Neural cell (in vitro differentiated cells): ENCODE measurements around the gene PPP3CA. TPM values are rescaled to one million over a fixed set of nuclear protein-coding genes. Genes with fewer than 3 reads are reported as not detected.

Experiments used
- H2AFZ ChIP-seq: fragments of 200-600, 300-800 bp; sonication (generic), shearing (Covaris generic); 2 replicates; pipeline ENCODE4 v1.6.0; 2014; ENCODE audit warnings: low read depth, mild to moderate bottlenecking, antibody characterized with exemption, low read length, moderate library complexity
- H3F3A ChIP-seq: fragments of 200-600 bp; shearing (Covaris generic); 2 replicates; pipeline ENCODE4 v1.6.1; 2016; ENCODE audit warnings: mild to moderate bottlenecking, moderate library complexity, mixed read lengths, antibody characterized with exemption, low read length; ENCODE audit not compliant: insufficient read depth, poor library complexity, severe bottlenecking
- H3K27ac ChIP-seq: fragments of 200-600, 300-800 bp; sonication (generic), shearing (Covaris generic); 2 replicates; pipeline ENCODE4 v1.5.1; 2014; ENCODE audit warnings: mild to moderate bottlenecking, low read length, moderate library complexity
- H3K27me3 ChIP-seq: fragments of 300-800, 200-600 bp; sonication (generic), shearing (Covaris generic); 2 replicates; pipeline ENCODE4 v1.6.0; 2014; ENCODE audit warnings: mild to moderate bottlenecking, low read depth, low read length, moderate library complexity; ENCODE audit not compliant: insufficient read depth
- H3K36me3 ChIP-seq: fragments of 300-800, 200-600 bp; sonication (generic), shearing (Covaris generic); 2 replicates; pipeline ENCODE4 v1.5.1; 2014; ENCODE audit warnings: mild to moderate bottlenecking, antibody characterized with exemption, low read length, moderate library complexity; ENCODE audit not compliant: insufficient read depth
- H3K4me2 ChIP-seq: fragments of 300-800, 200-600 bp; sonication (generic), shearing (Covaris generic); 2 replicates; pipeline ENCODE4 v1.6.0; 2014; ENCODE audit warnings: mild to moderate bottlenecking, low read length
- H3K4me3 ChIP-seq: fragments of 300-800, 200-600 bp; sonication (generic), shearing (Covaris generic); 2 replicates; pipeline ENCODE4 v1.5.1; 2014; ENCODE audit warnings: mild to moderate bottlenecking, low read length, moderate library complexity
- H3K79me2 ChIP-seq: fragments of 200-600 bp; shearing (Covaris generic); replicated peaks from 2 replicates; pipeline ENCODE4 v1.6.0; 2014; ENCODE audit warnings: mild to moderate bottlenecking, low read length, moderate library complexity; ENCODE audit not compliant: insufficient read depth
- H3K9ac ChIP-seq: fragments of 300-800, 200-600 bp; sonication (generic), shearing (Covaris generic); 2 replicates; pipeline ENCODE4 v1.6.1; 2016; ENCODE audit warnings: mild to moderate bottlenecking, low read length, mixed read lengths
- H3K9me2 ChIP-seq: fragments of 200-600 bp; shearing (Covaris generic); 2 replicates; pipeline ENCODE4 v1.6.1; 2016; ENCODE audit warnings: mild to moderate bottlenecking, low read length, mixed read lengths; ENCODE audit not compliant: insufficient read depth
- H3K9me3 ChIP-seq: fragments of 200-600, 300-800 bp; sonication (generic), shearing (Covaris generic); 2 replicates; pipeline ENCODE4 v1.6.1; 2016; ENCODE audit warnings: mild to moderate bottlenecking, mixed run types, low read length, moderate library complexity, mixed read lengths
- H4K20me1 ChIP-seq: fragments of 200-600 bp; shearing (Covaris generic); 2 replicates; pipeline ENCODE4 v1.6.1; 2016; ENCODE audit warnings: mild to moderate bottlenecking, mixed run types; ENCODE audit not compliant: insufficient read depth
- CTCF ChIP-seq: fragments of 450-650 bp; IDR thresholded peaks from 2 replicates; pipeline ENCODE4 v1.5.1; 2014; ENCODE audit warnings: antibody characterized with exemption, mild to moderate bottlenecking, moderate library complexity; ENCODE audit not compliant: poor library complexity, severe bottlenecking
- EP300 ChIP-seq: fragments of 450-650 bp; conservative IDR thresholded peaks from 2 replicates; pipeline ENCODE4 v1.6.1; 2014; ENCODE audit warnings: antibody characterized with exemption, mild to moderate bottlenecking, moderate library complexity; ENCODE audit not compliant: poor library complexity, severe bottlenecking
- EZH2 ChIP-seq: fragments of 200-600, 300-800 bp; shearing (Covaris generic), sonication (generic); IDR thresholded peaks from 2 replicates; pipeline ENCODE4 v1.6.1; 2014; ENCODE audit warnings: antibody characterized with exemption, low read length, borderline replicate concordance, mild to moderate bottlenecking; ENCODE audit not compliant: insufficient read depth, poor library complexity, severe bottlenecking
- MXI1 ChIP-seq: fragments of 450-650 bp; conservative IDR thresholded peaks from 2 replicates; pipeline ENCODE4 v1.6.1; 2014; ENCODE audit warnings: antibody characterized with exemption, mild to moderate bottlenecking; ENCODE audit not compliant: poor library complexity, severe bottlenecking
- POLR2AphosphoS5 ChIP-seq: IDR thresholded peaks from 2 replicates; pipeline ENCODE4 v1.6.1; 2012
- RAD21 ChIP-seq: fragments of 450-650 bp; conservative IDR thresholded peaks from 2 replicates; pipeline ENCODE4 v1.6.1; 2014; ENCODE audit warnings: antibody characterized with exemption, mild to moderate bottlenecking, moderate library complexity
- REST ChIP-seq: IDR thresholded peaks from 2 replicates; pipeline ENCODE4 v1.6.1; 2012; ENCODE audit warnings: borderline replicate concordance
- SMC3 ChIP-seq: fragments of 450-650 bp; conservative IDR thresholded peaks from 2 replicates; pipeline ENCODE4 v1.6.1; 2014; ENCODE audit warnings: antibody characterized with exemption, mild to moderate bottlenecking, moderate library complexity; ENCODE audit not compliant: poor library complexity
- TAF1 ChIP-seq: IDR thresholded peaks from 2 replicates; pipeline ENCODE4 v1.6.1; 2012; ENCODE audit warnings: low read depth
- polyA plus RNA-seq: library from polyadenylated mRNA; depleted of rRNA; stranded (reverse); fragments of >200 nt; gene quantifications from 2 replicates; pipeline ENCODE4 v1.2.3, GENCODE V29; 2014

PPP3CA gene
- polyA plus RNA-seq, 1 donor from 2014 or later = 78.2 TPM

DNA sequence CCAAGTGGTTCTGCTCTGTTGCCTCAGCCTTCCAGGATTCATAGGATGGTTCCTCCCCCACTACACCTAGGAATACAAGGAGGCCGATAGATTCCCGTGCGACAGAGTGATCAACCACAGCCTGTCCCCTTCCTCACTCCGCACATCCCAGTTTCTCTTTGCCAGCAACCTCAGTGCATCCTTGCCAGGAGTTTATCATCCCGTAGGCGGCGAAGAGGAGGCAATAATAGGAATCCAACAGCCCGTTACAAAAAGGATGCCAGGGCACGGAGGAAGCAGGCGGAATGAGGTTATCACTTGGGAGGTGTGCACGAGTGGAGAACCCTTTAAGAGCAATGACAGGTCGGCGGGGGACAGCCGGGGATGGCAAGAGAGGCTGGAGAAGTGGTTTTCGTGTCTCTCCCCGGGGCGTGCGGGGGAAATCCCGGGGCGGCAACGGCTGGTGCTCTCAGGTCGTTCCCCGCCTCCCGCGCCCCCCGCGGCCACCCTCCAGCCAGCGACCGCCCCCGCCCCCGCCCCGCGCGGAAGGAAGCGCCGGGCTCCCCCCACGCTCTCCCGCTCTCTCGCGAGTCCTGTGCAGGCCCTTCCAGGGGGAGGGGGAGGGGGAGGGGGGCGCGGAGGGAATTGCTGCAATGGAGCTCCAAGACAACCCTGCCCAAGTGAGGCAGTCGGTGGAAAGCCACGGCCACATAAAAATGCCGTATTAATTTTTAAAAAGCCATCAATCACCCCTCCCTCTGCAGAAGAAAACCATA, 1.6 kb downstream of the PPP3CA start:
- H3F3A ChIP-seq = peaks cover 2% of the 10 kb centered on the region
- H3K79me2 ChIP-seq = peaks cover 45% of the 10 kb centered on the region
- no peaks in the 10 kb centered on the region for H3K9me2 ChIP-seq
- peak overlapping the region; percentile 89 for H3K27ac ChIP-seq
- H4K20me1 ChIP-seq = no peaks in the 10 kb centered on the region
- H3K9me3 ChIP-seq = no peaks in the 10 kb centered on the region
- H3K4me3 ChIP-seq = peak overlapping the region; percentile 75
- H3K4me2 ChIP-seq = peak overlapping the region; percentile 56
- H3K27me3 ChIP-seq = no peaks in the 10 kb centered on the region
- TF ChIP-seq SMC3 (peak; percentile 65), TAF1 (no peak), RAD21 (peak; percentile 57), EZH2 (no peak), CTCF (no peak), POLR2AphosphoS5 (peak; percentile 36), EP300 (no peak), MXI1 (peak; percentile 11), REST (peak; percentile 63)
- peak overlapping the region; percentile 45 for H2AFZ ChIP-seq
- H3K9ac ChIP-seq = peak overlapping the region; percentile 85
- H3K36me3 ChIP-seq = no peaks in the 10 kb centered on the region

DNA sequence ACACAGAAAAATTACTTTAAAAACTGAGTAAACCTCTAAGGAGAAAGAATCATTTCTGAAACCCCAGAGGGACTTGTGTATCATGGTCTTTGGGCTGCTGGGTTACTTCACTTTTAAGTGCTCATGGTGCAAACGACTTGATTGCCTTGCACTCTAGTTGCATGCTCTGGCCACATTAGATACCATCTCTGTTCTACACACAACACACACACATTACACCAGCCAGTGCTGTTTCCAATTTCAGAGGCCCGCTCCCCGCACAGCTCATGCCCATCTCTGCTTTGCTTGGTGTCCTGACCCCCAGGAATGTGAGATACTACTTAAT, 2.1 kb downstream of the PPP3CA start:
- no peaks in the 10 kb centered on the region for H3K36me3 ChIP-seq
- peak overlapping the region; percentile 89 for H3K27ac ChIP-seq
- no peaks in the 10 kb centered on the region for H3K9me3 ChIP-seq
- peaks cover 51% of the 10 kb centered on the region for H3K79me2 ChIP-seq
- H3K4me3 ChIP-seq = peak overlapping the region; percentile 75
- H3K27me3 ChIP-seq = no peaks in the 10 kb centered on the region
- peak overlapping the region; percentile 45 for H2AFZ ChIP-seq
- H3K9me2 ChIP-seq = no peaks in the 10 kb centered on the region
- no peaks in the 10 kb centered on the region for H4K20me1 ChIP-seq
- peaks cover 2% of the 10 kb centered on the region for H3F3A ChIP-seq
- TF ChIP-seq MXI1 (peak; percentile 32), EP300 (no peak), CTCF (no peak)
- H3K9ac ChIP-seq = peak overlapping the region; percentile 85
- H3K4me2 ChIP-seq = peak overlapping the region; percentile 56
